GM12873 (cell line): ENCODE measurements around the gene DGKI.

Source experiments
- CTCF ChIP-seq: IDR thresholded peaks from 2 replicates; pipeline ENCODE4 v1.5.1; 2012; ENCODE audit warnings: low read depth, mild to moderate bottlenecking, moderate library complexity, low read length, control low read depth; ENCODE audit not compliant: insufficient read depth; ENCODE audit errors: missing control alignments

DGKI gene

GRCh38 chr7:137434946-137435345, 411.8 kb downstream of the DGKI start:
- no peak for TF ChIP-seq CTCF

- no peak for TF ChIP-seq CTCF
Measured at GRCh38 chr7:137434530-137434929, 412.2 kb downstream of the DGKI start.

GRCh38 chr7:137423321-137423720, 423.5 kb downstream of the DGKI start:
- TF ChIP-seq CTCF, result no peak

GRCh38 chr7:137421366-137421765, 425.4 kb downstream of the DGKI start:
- no peak for TF ChIP-seq CTCF

- no peak for TF ChIP-seq CTCF
Measured at GRCh38 chr7:137418841-137419240, 427.9 kb downstream of the DGKI start.

GRCh38 chr7:137417464-137417863, 429.3 kb downstream of the DGKI start:
- TF ChIP-seq CTCF, result no peak

GRCh38 chr7:137413901-137414300, 432.9 kb downstream of the DGKI start:
- TF ChIP-seq CTCF, result no peak

- TF ChIP-seq CTCF, result no peak
Measured at GRCh38 chr7:137411446-137411845, 435.3 kb downstream of the DGKI start.
